Measurements from ENCODE around the gene DLK2.
"Not testable (repeated sequence)": the region's sequence is repeated elsewhere in the genome, so short reads cannot be mapped to it uniquely, and the experiment has no call there.

DLK2 gene

DNA sequence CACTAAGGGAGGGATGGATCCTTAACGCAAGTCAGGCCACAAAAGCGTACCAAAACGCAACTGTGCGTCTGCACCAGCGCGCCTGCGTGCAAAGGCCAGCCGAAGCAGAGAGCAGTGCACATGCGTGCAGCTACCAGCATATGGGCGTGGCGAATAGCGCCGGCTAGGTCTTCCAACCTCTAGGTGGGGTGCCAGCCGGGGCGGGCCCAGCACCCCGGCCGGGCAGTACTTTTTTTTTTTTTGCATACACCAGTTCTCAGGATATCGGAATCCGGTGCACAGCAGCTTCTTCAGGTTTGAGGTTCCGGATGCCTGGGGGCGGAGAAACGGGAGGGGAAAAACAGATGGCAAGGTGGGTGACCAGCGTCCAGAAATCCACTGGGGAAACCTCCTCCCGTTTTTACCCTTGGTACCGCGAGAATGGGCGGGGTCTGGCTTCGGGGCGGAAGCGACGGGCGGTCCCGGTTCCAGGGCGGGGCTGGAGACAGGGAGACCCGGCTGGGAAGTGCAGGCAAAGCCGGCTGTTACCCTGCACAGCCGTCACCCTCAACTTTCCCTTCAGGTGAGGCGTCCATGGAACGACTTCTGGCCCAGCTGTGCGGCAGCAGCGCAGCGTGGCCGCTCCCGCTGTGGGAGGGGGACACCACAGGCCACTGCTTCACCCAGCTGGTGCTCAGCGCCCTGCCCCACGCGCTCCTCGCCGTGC is 27.8 kb downstream of the DLK2 start, which contains the start of gene ABCC10:
TSS of gene ABCC10 (plus strand) at position 136 of the 706 bp plus-strand sequence. CDS start at position 574, 438 bp downstream.
- no peak for TF ChIP-seq CTCF (conservative IDR thresholded peaks at IDR 0.05; ENCODE audit: low read depth)
- H3K27ac ChIP-seq = peak within 1 kb of the TSS; percentile 96
- DNase-seq (ENCODE audit: low spot score) = peak; percentile 97
- ChIA-PET POLR2A (ENCODE audit: low non-redundant PET) (interaction anchor here (0.6 kb wide), 3 partner anchors 12 to 1704 kb away, joined by 3 to 7 read pairs (median 4); no protein-coding TSS in a partner anchor), CTCF (interaction anchor here (0.5 to 0.8 kb wide), 6 partner anchors 11 to 467 kb away, joined by 3 to 8 read pairs (median 4); no protein-coding TSS in a partner anchor)

DNA sequence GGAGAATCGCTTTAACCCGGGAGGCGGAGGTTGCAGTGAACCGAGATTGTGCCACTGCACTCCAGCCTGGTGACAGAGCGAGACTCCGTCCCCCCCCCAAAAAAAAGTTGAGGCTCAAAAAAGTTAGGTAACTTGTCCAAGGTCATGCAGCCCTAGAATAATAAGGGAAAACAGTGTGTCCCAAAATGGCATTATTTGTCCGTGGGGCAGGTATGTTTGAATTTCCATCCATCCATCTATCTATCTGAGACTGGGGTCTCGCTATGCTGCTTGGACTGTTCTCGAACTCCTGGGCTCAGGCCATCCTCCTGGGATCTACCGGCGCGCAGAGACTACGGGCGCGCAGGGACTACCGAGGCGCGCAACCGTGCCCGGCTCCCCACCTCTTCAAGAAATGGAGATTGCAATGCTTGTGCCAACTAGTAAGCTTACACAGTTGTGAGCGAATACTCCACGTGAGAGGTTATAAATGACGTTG is 28.4 kb downstream of the DLK2 start:
- POLR2A ChIA-PET (ENCODE audit: low non-redundant PET) = interaction anchor here (0.6 kb wide), 2 partner anchors 26 to 1704 kb away, joined by 3 to 4 read pairs; no protein-coding TSS in a partner anchor
- H3K27ac ChIP-seq = peak overlapping the region; percentile 96

DNA sequence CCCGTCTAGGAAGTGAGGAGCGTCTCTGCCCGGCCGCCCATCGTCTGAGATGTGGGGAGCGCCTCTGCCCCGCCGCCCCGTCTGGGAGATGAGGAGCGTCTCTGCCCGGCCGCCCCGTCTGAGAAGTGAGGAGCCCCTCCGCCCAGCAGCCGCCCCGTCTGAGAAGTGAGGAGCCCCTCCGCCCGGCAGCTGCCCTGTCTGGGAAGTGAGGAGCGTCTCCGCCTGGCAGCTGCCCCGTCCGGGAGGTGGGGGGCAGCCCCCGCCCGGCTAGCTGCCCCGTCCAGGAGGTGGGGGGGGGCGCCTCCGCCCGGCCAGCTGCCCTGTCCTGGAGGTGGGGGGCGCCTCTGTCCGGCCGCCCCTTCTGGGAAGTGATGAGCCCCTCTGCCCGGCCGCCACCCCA is 30.3 kb downstream of the DLK2 start:
- DNase-seq (ENCODE audit: low spot score); H3K27ac ChIP-seq; POLR2A ChIA-PET (ENCODE audit: low non-redundant PET): not testable (repeated sequence)
- CTCF ChIA-PET = interaction anchor here (0.6 kb wide), 1 partner anchor 31 kb away, joined by 3 read pairs; no protein-coding TSS in a partner anchor

More for the DNA sequence above, 28.4 kb downstream of the DLK2 start:
- no peak for DNase-seq (ENCODE audit: low spot score)
- CTCF ChIA-PET = interaction anchor here (0.5 to 0.8 kb wide), 5 partner anchors 11 to 467 kb away, joined by 3 to 8 read pairs (median 5); no protein-coding TSS in a partner anchor
- TF ChIP-seq CTCF (conservative IDR thresholded peaks at IDR 0.05; ENCODE audit: low read depth) = no peak

GRCh38 chr6:43421831-43422230 is 33.5 kb downstream of the DLK2 start:
- no peak for DNase-seq (ENCODE audit: low spot score)
- H3K27ac ChIP-seq = no peak overlapping the region
- CTCF ChIA-PET = interaction anchor here (0.6 kb wide), 1 partner anchor 26 kb away, joined by 3 read pairs; no protein-coding TSS in a partner anchor
- POLR2A ChIA-PET (ENCODE audit: low non-redundant PET) = interaction anchor here (0.6 kb wide), 1 partner anchor 58 kb away, joined by 10 read pairs; no protein-coding TSS in a partner anchor
- TF ChIP-seq CTCF (conservative IDR thresholded peaks at IDR 0.05; ENCODE audit: low read depth) = no peak

DNA sequence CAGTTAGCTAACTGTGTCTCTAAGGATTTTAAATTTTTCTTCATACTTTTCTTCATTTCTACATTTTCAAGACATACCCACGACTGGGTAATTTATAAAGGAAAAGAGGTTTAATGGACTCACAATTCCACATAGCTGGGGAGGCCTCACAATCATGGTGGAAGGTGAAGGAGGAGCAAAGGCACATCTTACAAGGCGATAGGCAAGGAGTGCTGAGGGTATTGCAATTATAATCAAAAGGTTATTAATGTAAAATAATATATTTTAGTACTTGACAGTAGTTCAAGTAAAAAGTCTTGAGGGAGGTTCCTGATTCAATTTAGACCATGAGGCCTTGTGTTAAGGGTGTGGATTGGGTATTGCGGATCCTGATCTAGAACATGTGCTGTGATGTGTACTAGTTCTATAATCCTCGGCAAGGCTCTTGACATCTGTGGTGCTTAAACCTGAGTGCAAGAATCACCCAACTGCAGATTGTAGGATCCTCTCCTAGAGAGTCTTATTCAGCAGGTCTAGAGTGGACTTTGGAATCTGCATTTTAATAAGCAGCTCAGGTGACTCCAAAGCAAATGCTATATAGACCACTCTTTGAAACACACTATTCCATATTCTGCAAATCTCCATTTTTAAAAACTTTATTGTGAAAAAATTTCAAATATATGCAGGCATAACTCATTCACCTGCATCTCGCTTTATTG is 35.2 kb downstream of the DLK2 start:
- CTCF ChIA-PET = interaction anchor here (0.7 kb wide), 1 partner anchor 87 kb away, joined by 5 read pairs; no protein-coding TSS in a partner anchor

GRCh38 chr6:43416935-43417334 is 38.4 kb downstream of the DLK2 start:
- no peak for DNase-seq (ENCODE audit: low spot score)
- no peak for TF ChIP-seq CTCF (conservative IDR thresholded peaks at IDR 0.05; ENCODE audit: low read depth)
- H3K27ac ChIP-seq = no peak overlapping the region
- CTCF ChIA-PET = no interaction called here
- POLR2A ChIA-PET (ENCODE audit: low non-redundant PET) = no interaction called here

More for the DNA sequence above, 35.2 kb downstream of the DLK2 start:
- no peak overlapping the region for H3K27ac ChIP-seq
- TF ChIP-seq CTCF (conservative IDR thresholded peaks at IDR 0.05; ENCODE audit: low read depth) = no peak
- POLR2A ChIA-PET (ENCODE audit: low non-redundant PET) = no interaction called here
- DNase-seq (ENCODE audit: low spot score) = no peak

- CTCF ChIA-PET; H3K27ac ChIP-seq; DNase-seq (ENCODE audit: low spot score): not testable (repeated sequence)
- POLR2A ChIA-PET (ENCODE audit: low non-redundant PET) = interaction anchor here (0.6 kb wide), 2 partner anchors 12 to 325 kb away, joined by 4 to 7 read pairs; partner anchors contain the start of gene ABCC10
These were observed 40.1 kb downstream of the DLK2 start for GRCh38 chr6:43415275-43415674.
